Forelimb muscle (tissue), 1 donor: Measurements from ENCODE around the gene ENPEP. TPM values are rescaled to one million over a fixed set of nuclear protein-coding genes. Genes with fewer than 3 reads are reported as not detected.

Experiments
- DNase-seq: peaks from one replicate; pipeline ENCODE4 v3.0.0-alpha.2; 2013; ENCODE audit warnings: low read depth
- polyA plus RNA-seq: library from polyadenylated mRNA; unstranded; fragments of 120-200 nt; gene quantifications from one replicate; pipeline ENCODE4 v1.2.1, GENCODE V29; 2013; ENCODE audit not compliant: insufficient read length

ENPEP gene
- polyA plus RNA-seq, 1 donor = 20.4 TPM

DNA sequence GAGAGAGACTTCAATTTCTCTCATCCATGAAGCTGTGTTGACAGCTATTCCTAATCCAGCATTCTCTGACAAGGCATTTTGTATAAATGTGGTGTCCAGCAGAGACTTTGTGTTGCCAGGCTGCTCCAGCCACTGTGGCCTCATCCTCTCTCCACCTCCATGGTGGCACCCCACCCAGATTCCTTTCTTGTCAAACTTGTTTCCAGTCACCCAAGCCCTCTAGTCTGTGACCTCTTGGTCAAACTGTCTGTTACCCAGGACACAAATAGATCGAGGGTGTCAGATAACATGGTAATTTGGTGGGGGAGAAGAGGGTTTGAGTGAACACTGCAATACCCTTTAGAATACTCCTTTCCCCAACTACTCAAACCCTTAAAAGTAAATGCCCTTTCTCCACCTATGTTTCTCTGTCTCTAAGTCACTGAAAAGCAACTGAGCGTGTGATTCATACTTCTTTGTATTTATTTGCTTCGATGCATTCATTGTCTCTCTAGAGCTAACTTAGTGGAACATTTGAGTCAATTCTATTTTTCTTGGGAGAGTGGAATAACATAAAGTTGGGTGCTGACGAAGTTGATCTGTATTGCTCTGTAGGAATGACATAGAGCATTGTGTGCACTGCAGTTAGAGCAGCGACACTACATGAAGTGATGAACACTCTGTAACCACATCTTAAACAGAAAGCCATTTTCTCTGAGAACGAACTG lies 133.2 kb downstream of the ENPEP start:
- no peak for DNase-seq

- DNase-seq = no peak
Observed at GRCh38 chr4:110610620-110610939, 134.6 kb downstream of the ENPEP start.

- no peak for DNase-seq
Observed at GRCh38 chr4:110610940-110611831, 135.2 kb downstream of the ENPEP start.

- DNase-seq = no peak
Observed at GRCh38 chr4:110611968-110612447, 136.1 kb downstream of the ENPEP start.

DNA sequence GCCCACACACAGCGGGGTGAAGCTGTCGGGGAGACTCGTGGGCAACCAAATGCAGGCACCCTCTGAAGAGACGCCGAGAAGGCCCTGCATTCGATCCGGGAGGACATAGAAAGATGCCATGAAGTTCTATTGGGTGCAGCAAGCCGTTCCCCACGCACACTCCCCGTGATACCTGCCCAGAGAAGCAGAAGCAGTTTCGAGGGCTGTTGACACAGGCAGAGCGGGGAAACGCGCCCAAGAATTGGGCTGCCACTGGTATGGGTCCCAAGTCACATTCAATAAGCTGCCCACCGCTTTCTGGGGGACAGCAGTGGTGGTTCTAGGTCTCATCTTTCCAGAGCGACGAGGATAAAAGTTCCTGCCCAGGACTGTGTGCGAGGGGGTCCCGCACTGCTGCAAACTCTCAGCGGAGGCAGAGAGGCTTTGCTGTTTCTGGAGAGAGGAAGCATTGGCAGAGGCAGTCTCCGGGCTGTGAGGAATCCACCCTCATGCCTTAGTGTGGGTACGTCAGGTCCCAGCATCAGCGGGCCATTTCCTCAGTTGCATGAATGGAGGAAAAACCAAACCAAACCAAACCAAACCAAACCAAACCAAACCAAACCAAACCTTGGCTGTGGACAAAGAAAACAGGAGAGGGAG lies 136.8 kb downstream of the ENPEP start:
- DNase-seq = no peak

GRCh38 chr4:110613745-110614144 lies 137.8 kb downstream of the ENPEP start:
- DNase-seq = no peak

DNA sequence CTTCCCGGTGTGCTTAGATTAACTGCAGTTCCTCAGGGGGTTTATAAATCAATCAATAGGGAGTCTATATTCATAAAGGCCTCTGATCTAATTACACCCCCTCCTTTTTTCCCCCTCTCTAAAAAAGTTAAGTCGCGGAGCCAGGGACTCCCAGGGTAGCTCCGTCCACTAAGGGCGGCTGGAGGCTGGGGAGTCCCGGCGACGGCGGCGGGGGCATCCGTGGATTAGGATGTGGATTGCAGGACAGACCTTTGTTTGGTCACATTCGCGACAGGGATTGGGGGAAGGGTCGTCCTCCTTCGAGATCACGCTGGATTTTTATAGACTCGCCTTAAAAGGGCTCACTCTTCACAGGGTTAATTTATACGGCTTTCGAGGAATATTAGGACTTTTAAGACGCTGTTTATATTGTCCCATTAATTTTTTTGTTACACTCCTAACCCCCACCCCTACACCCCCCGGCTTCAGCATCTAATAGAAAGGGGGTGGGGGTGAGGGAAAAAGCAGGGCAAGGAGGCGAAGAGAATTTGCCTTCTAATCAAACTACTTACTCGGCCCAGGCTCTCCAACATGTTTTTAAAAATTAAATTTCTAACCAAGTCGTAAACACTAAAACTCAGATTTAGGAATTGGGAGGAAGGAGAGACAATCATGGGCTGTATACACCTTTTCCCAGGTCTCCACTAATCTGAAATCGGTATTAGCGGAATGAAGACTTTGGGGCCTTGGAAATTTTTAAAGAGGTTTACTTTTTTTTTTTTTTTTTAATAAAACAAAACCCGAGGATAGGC lies 138.4 kb downstream of the ENPEP start:
- no peak for DNase-seq

Other genes with a start within 250 kb of the ENPEP start
- 43.4 TPM for gene PITX2, start 146.9 kb downstream of the ENPEP start, polyA plus RNA-seq